ENCODE results near the gene MBD3L5. TPM values are rescaled to one million over a fixed set of nuclear protein-coding genes. Genes with fewer than 3 reads are reported as not detected.

Gene MBD3L5
- total RNA-seq, 2 donors from 2014 or later = not detected

DNA sequence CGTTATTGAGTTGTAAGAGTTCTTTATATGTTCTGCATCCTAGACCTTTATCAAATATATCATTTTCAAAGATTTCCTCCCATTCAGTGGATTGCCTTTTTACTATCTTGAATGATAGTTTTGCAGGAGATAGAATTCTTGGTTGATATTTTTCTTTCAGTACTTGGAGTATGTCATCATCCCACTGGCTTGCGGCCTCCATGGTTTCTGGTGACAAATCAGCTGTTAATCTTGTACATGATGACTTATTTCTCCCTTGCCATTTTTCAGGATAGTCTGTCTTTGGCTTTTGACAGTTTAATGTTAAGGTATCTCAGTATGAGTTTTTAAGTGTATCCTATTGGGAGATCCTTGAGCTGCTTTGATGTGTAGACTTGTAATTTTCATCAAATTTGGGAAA is 47.6 kb downstream of the MBD3L5 start:
- Histone ChIP-seq H3K27ac (no peak overlapping the region), H3K27me3 (replicated peaks; ENCODE audit: insufficient read depth) (no peaks in the 10 kb centered on the region), H3K4me3 (no peak overlapping the region), H3K4me1 (ENCODE audit: control insufficient read depth in 1 of 2, low read depth in 2 of 2) (no peaks in the 10 kb centered on the region), H3K36me3 (peaks cover 96% of the 10 kb centered on the region), H3K9me3 (peaks cover 77% of the 10 kb centered on the region)
- TF ChIP-seq, protein P1, sequence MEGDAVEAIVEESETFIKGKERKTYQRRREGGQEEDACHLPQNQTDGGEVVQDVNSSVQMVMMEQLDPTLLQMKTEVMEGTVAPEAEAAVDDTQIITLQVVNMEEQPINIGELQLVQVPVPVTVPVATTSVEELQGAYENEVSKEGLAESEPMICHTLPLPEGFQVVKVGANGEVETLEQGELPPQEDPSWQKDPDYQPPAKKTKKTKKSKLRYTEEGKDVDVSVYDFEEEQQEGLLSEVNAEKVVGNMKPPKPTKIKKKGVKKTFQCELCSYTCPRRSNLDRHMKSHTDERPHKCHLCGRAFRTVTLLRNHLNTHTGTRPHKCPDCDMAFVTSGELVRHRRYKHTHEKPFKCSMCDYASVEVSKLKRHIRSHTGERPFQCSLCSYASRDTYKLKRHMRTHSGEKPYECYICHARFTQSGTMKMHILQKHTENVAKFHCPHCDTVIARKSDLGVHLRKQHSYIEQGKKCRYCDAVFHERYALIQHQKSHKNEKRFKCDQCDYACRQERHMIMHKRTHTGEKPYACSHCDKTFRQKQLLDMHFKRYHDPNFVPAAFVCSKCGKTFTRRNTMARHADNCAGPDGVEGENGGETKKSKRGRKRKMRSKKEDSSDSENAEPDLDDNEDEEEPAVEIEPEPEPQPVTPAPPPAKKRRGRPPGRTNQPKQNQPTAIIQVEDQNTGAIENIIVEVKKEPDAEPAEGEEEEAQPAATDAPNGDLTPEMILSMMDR (IDR thresholded peaks at IDR 0.05) = no peak
- DNase-seq (ENCODE audit: low spot score) = no peak
- ATAC-seq (ENCODE audit: insufficient number of reproducible peaks, low FRiP score, low read depth) = no peak

Other genes starting within 250 kb of the MBD3L5 start
- under 1 TPM; 0.41 to 0.42 TPM for gene ADGRE1, start 143.0 kb upstream of the MBD3L5 start, total RNA-seq
- gene MBD3L2B, start 9.1 kb upstream of the MBD3L5 start, total RNA-seq = not detected
- not detected for gene MBD3L4, start 9.6 kb downstream of the MBD3L5 start, total RNA-seq
- not detected for gene MBD3L2, start 18.7 kb downstream of the MBD3L5 start, total RNA-seq
- not detected for gene MBD3L3, start 28.1 kb downstream of the MBD3L5 start, total RNA-seq
- gene ZNF557, start 39.1 kb downstream of the MBD3L5 start, total RNA-seq = 10 to 100 TPM in 1 of 2 donors, 1 to 10 TPM in 1; 8.3 to 12.1 TPM

All from thoracic aorta (tissue), 2 donors.